NB4 (cell line): ENCODE data around the gene IKZF3.

Experiments used
- MYC ChIP-seq: IDR thresholded peaks from 2 replicates; pipeline ENCODE4 v1.6.1; 2011; ENCODE audit warnings: low read depth, low read length
- POLR2A ChIP-seq: IDR thresholded peaks from 2 replicates; pipeline ENCODE4 v1.6.1; 2011; ENCODE audit warnings: mild to moderate bottlenecking; ENCODE audit not compliant: insufficient read length; ENCODE audit errors: extremely low read depth
- TF ChIP-seq, protein P1 (sequence below): IDR thresholded peaks from one replicate; pipeline ENCODE4 v1.5.1; 2012; ENCODE audit warnings: low read depth, low read length

GRCh38 chr17:39861235-39861634 is 2.9 kb downstream of the IKZF3 start:
- TF ChIP-seq, protein P1, sequence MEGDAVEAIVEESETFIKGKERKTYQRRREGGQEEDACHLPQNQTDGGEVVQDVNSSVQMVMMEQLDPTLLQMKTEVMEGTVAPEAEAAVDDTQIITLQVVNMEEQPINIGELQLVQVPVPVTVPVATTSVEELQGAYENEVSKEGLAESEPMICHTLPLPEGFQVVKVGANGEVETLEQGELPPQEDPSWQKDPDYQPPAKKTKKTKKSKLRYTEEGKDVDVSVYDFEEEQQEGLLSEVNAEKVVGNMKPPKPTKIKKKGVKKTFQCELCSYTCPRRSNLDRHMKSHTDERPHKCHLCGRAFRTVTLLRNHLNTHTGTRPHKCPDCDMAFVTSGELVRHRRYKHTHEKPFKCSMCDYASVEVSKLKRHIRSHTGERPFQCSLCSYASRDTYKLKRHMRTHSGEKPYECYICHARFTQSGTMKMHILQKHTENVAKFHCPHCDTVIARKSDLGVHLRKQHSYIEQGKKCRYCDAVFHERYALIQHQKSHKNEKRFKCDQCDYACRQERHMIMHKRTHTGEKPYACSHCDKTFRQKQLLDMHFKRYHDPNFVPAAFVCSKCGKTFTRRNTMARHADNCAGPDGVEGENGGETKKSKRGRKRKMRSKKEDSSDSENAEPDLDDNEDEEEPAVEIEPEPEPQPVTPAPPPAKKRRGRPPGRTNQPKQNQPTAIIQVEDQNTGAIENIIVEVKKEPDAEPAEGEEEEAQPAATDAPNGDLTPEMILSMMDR = no peak
- TF ChIP-seq MYC (no peak), POLR2A (no peak)
